Upper lobe of left lung (tissue), 6 donors: ENCODE data around the gene TMCC1. TPM values are rescaled to one million over a fixed set of nuclear protein-coding genes. Genes with fewer than 3 reads are reported as not detected.

Source experiments
- ATAC-seq, 2 donors: fragments of 200-7000 bp; cut with Tn5 transposase; one replicate each; pipeline ENCODE4 v1.9.1; 2022; ENCODE audit warnings: mild to moderate bottlenecking in 2 of 2, moderate library complexity in 2 of 2; ENCODE audit not compliant: low FRiP score in 2 of 2
- DNase-seq, 2 donors: peaks; one replicate each; pipeline ENCODE4 v3.0.0-alpha.2; 2019 to 2020
- H3K27ac ChIP-seq, 4 donors: fragments of 200-600 bp; sonication (generic); one replicate each; pipeline ENCODE4 v1.5.1; 2016 to 2019
- H3K27me3 ChIP-seq, 4 donors: fragments of 200-600 bp; sonication (generic); one replicate each; pipeline ENCODE4 v1.5.1; 2017 to 2019
- H3K36me3 ChIP-seq, 4 donors: fragments of 200-600 bp; sonication (generic); one replicate each; pipeline ENCODE4 v1.5.1; 2016 to 2019
- H3K4me1 ChIP-seq, 4 donors: fragments of 200-600 bp; sonication (generic); one replicate each; pipeline ENCODE4 v1.5.1; 2018 to 2019
- H3K4me3 ChIP-seq, 4 donors: fragments of 200-600 bp; sonication (generic); one replicate each; pipeline ENCODE4 v1.5.1; 2017 to 2019; ENCODE audit warnings: mild to moderate bottlenecking in 2 of 4, moderate library complexity in 1 of 4
- H3K9me3 ChIP-seq, 4 donors: fragments of 200-600 bp; sonication (generic); one replicate each; pipeline ENCODE4 v1.5.1; 2018 to 2019
- CTCF ChIP-seq, 6 experiments: fragments of 450-650 bp in 4 of 6; fragments of 200-600 bp in 2 of 6; sonication (generic) in 2 of 6; IDR thresholded peaks; one replicate each; pipeline ENCODE4 v1.5.1; 2016 to 2019; ENCODE audit warnings: antibody characterized with exemption in 6 of 6
- EP300 ChIP-seq, 4 donors: sonication (generic); formaldehyde crosslinking; IDR thresholded peaks; one replicate each; pipeline ENCODE4 v1.5.1; 2017; ENCODE audit warnings: antibody characterized with exemption in 4 of 4, control low read depth in 2 of 4
- POLR2A ChIP-seq, 4 donors: fragments of 450-650 bp; IDR thresholded peaks; one replicate each; pipeline ENCODE4 v1.5.1; 2016 to 2017; ENCODE audit warnings: antibody characterized with exemption in 4 of 4, mild to moderate bottlenecking in 2 of 4
- POLR2AphosphoS5 ChIP-seq, 2 donors: sonication (generic); formaldehyde crosslinking; IDR thresholded peaks; one replicate each; pipeline ENCODE4 v1.5.1; 2017; ENCODE audit warnings: antibody characterized with exemption in 2 of 2
- WGBS, 2 donors: methylation state at CpG; one replicate each; pipeline ENCODE4 v1.1.5; 2017 to 2018; 5-methylcytosine and 5-hydroxymethylcytosine counted together
- total RNA-seq, 6 donors: library from RNA; depleted of rRNA in 4 of 6; stranded (reverse); fragments of >200 nt in 4 of 6; gene quantifications; one replicate each; pipeline versions ENCODE4 v1.1.0 to v1.2.1, GENCODE V29; 2016 to 2021
- donor health status: DM: no; HTN: no; CAD: no; lungs with moderate emphysema.
- donor health status: DM: no; HTN: yes; CAD: no; lungs with severe emphysema.

Gene TMCC1
- 10 to 100 TPM; 16.9 to 39.2 (median 27.9) TPM for total RNA-seq

GRCh38 chr3:129893581-129894070 is at the start of gene TMCC1:
TMCC1 (minus strand) TSS chr3:129893711.
- peak within 1 kb of the TSS; percentile 77 to 93 (median 84) for H3K4me3 ChIP-seq
- H3K27ac ChIP-seq, result peak within 1 kb of the TSS; percentile 95 to 98 (median 96)
- TF ChIP-seq POLR2A (IDR thresholded peaks at IDR 0.05) (no peak), EP300 (IDR thresholded peaks at IDR 0.05) (no peak), CTCF (IDR thresholded peaks at IDR 0.05) (peak in 1 of 6 experiments; percentile 19), POLR2AphosphoS5 (IDR thresholded peaks at IDR 0.05) (peak in 1 of 2 donors; percentile 4)
- DNase-seq (peak; percentile 94 to 98), ATAC-seq (peak; percentile 97 to 98)
- no peaks in the 10 kb centered on the region for H3K27me3 ChIP-seq
- no peaks in the 10 kb centered on the region for H3K9me3 ChIP-seq
- no peaks in the 10 kb centered on the region for H3K36me3 ChIP-seq
- 0% methylated on average over 9 to 11 of the region's 60 CpGs for WGBS, 2 donors
- H3K4me1 ChIP-seq, result peaks cover 34 to 42% (median 37%) of the 10 kb centered on the region in 4 donors

- Histone ChIP-seq H3K27me3 (no peaks in the 10 kb centered on the region), H3K9me3 (no peaks in the 10 kb centered on the region), H3K27ac (no peak overlapping the region), H3K4me1 (no peaks in the 10 kb centered on the region), H3K36me3 (no peaks in the 10 kb centered on the region), H3K4me3 (no peak overlapping the region)
- DNase-seq, result no peak
- no peak for TF ChIP-seq CTCF (IDR thresholded peaks at IDR 0.05)
- TF ChIP-seq EP300 (IDR thresholded peaks at IDR 0.05), result no peak
- TF ChIP-seq POLR2A (IDR thresholded peaks at IDR 0.05), result no peak
- no peak for TF ChIP-seq POLR2AphosphoS5 (IDR thresholded peaks at IDR 0.05)
- no peak for ATAC-seq
- WGBS, 2 donors, result 81 to 84% methylated on average over 3 of the region's 3 CpGs
These were observed 49.5 kb upstream of the TMCC1 start for GRCh38 chr3:129943020-129943419.

- Histone ChIP-seq H3K27ac (no peak overlapping the region), H3K36me3 (no peaks in the 10 kb centered on the region), H3K4me1 (peaks cover 0 to 2% (median 0%) of the 10 kb centered on the region in 4 donors), H3K4me3 (no peak overlapping the region), H3K27me3 (no peaks in the 10 kb centered on the region), H3K9me3 (no peaks in the 10 kb centered on the region)
- TF ChIP-seq EP300 (IDR thresholded peaks at IDR 0.05) (no peak), POLR2AphosphoS5 (IDR thresholded peaks at IDR 0.05) (no peak), POLR2A (IDR thresholded peaks at IDR 0.05) (no peak), CTCF (IDR thresholded peaks at IDR 0.05) (peak; percentile 65 to 89 (median 81))
- ATAC-seq, result peak; percentile 82 to 91
- DNase-seq, result peak in 1 of 2 donors; percentile 62
- WGBS, 2 donors, result 16 to 17% methylated on average over 7 of the region's 7 CpGs
These were observed 48.8 kb upstream of the TMCC1 start for GRCh38 chr3:129942296-129942695.

- no peaks in the 10 kb centered on the region for H3K27me3 ChIP-seq
- no peak for DNase-seq
- 80 to 100% methylated on average over 3 of the region's 3 CpGs for WGBS, 2 donors
- no peak overlapping the region for H3K27ac ChIP-seq
- no peaks in the 10 kb centered on the region for H3K36me3 ChIP-seq
- TF ChIP-seq POLR2AphosphoS5 (IDR thresholded peaks at IDR 0.05) (no peak), POLR2A (IDR thresholded peaks at IDR 0.05) (no peak), EP300 (IDR thresholded peaks at IDR 0.05) (no peak), CTCF (IDR thresholded peaks at IDR 0.05) (no peak)
- H3K9me3 ChIP-seq, result no peaks in the 10 kb centered on the region
- ATAC-seq, result no peak
- H3K4me3 ChIP-seq, result no peak overlapping the region
- H3K4me1 ChIP-seq, result peaks cover 0 to 7% (median 0%) of the 10 kb centered on the region in 4 donors
These were observed 46.6 kb upstream of the TMCC1 start for GRCh38 chr3:129940086-129940485.
